ENCODE data around the gene ANKRD23. TPM values are rescaled to one million over a fixed set of nuclear protein-coding genes. Genes with fewer than 3 reads are reported as not detected.

The ANKRD23 gene
- total and polyA plus RNA-seq, 4 donors, result 2.6 to 14.4 (median 7.8) TPM

DNA sequence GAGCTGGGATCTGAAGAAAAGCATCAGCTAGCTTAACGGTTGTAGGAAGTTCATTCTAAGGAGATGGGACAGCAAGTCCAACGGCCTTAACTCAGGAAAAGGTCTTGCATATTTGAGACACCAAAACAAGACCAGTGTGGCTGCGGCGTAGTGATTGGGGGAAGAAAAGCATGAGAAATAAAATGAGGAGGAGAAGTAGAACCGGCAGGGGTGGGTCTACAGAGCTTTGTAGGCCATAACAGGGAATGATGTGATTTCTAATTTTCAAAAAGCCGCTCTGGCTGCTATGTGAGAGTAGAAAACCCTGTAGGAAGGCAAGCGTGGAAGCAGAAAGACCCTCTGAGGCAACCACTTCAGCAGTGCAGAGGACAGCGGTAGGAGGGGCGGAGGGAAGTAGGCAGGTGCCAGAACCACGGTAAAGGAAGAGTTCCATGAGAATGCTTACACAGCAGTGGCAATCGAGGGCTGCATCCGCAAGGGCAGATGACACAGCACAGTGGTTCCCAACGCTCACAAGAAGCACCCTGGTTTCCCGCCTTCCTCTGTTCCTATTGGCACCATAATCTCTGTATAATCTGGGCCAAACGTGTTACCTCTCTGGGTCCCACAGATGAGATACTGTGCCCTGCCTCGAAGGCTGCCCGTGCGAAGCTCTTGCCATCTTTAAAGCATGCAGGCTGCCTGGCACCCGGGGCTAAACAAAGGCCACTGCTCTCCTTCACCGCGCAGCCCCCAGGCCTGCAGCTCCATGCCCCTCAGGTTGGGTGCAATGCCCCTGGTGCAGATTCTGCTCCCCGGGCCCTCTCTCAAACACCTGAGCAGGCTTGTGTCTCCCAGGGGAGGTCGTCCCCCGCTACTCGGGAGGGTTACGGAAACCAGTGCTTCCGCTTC is 13.2 kb upstream of the ANKRD23 start:
- peak overlapping the region; percentile 75 for H3K27ac ChIP-seq (ENCODE audit: low read depth, low read length)
- H3K4me3 ChIP-seq (ENCODE audit: low read depth, low read length), result peak overlapping the region; percentile 84
- peak in 2 of 6 donors; percentile 61 to 82 for DNase-seq (ENCODE audit: low read depth in 4 of 6, low spot score in 6 of 6)
- no peaks in the 10 kb centered on the region for H3K9me3 ChIP-seq (ENCODE audit: control insufficient read depth, insufficient read depth, low read length)
- H3K36me3 ChIP-seq (ENCODE audit: control insufficient read depth, insufficient read depth, low read length), result peaks cover 53% of the 10 kb centered on the region
- WGBS (ENCODE audit: insufficient coverage), result 15% methylated on average over 27 of the region's 27 CpGs
- H3K27me3 ChIP-seq (ENCODE audit: control insufficient read depth, insufficient read depth, low read length), result no peaks in the 10 kb centered on the region
- H3K4me1 ChIP-seq (ENCODE audit: control insufficient read depth, insufficient read depth, low read length), result peaks cover 53% of the 10 kb centered on the region

- 96% methylated on average over 15 of the region's 15 CpGs for WGBS (ENCODE audit: insufficient coverage)
- H3K27me3 ChIP-seq (ENCODE audit: control insufficient read depth, insufficient read depth, low read length), result no peaks in the 10 kb centered on the region
- DNase-seq (ENCODE audit: low read depth in 4 of 6, low spot score in 6 of 6), result no peak
- H3K9me3 ChIP-seq (ENCODE audit: control insufficient read depth, insufficient read depth, low read length), result no peaks in the 10 kb centered on the region
- H3K4me1 ChIP-seq (ENCODE audit: control insufficient read depth, insufficient read depth, low read length), result peaks cover 17% of the 10 kb centered on the region
- no peak overlapping the region for H3K4me3 ChIP-seq (ENCODE audit: low read depth, low read length)
- H3K36me3 ChIP-seq (ENCODE audit: control insufficient read depth, insufficient read depth, low read length), result peaks cover 57% of the 10 kb centered on the region
- no peak overlapping the region for H3K27ac ChIP-seq (ENCODE audit: low read depth, low read length)
Measured at GRCh38 chr2:96853321-96853720, 9.5 kb upstream of the ANKRD23 start.

DNA sequence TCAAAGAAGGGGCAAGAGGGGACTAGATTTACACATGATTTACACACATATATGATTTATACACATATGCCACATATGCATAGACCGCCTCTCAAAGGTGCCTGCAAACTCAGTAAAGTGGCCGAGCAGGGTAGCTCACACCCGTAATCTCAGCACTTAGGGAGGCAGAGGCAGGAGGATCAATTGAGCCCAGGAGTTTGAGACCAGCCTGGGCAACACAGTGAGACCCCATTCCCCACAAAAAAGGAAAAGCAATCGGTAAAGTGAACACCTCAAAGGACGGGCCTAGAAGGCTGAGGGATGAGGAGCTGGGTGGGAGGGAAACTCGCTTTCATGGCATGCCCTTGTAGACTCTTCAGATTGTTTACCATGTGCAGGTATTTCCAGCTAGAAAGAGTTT is 8.8 kb upstream of the ANKRD23 start:
- 100% methylated on average over 4 of the region's 6 CpGs for WGBS (ENCODE audit: insufficient coverage)
- Histone ChIP-seq H3K36me3 (ENCODE audit: control insufficient read depth, insufficient read depth, low read length) (peaks cover 63% of the 10 kb centered on the region), H3K27ac (ENCODE audit: low read depth, low read length) (no peak overlapping the region), H3K4me3 (ENCODE audit: low read depth, low read length) (no peak overlapping the region), H3K4me1 (ENCODE audit: control insufficient read depth, insufficient read depth, low read length) (peaks cover 15% of the 10 kb centered on the region), H3K9me3 (ENCODE audit: control insufficient read depth, insufficient read depth, low read length) (no peaks in the 10 kb centered on the region), H3K27me3 (ENCODE audit: control insufficient read depth, insufficient read depth, low read length) (no peaks in the 10 kb centered on the region)
- DNase-seq (ENCODE audit: low read depth in 4 of 6, low spot score in 6 of 6), result no peak

GRCh38 chr2:96848264-96848663 is 4.4 kb upstream of the ANKRD23 start:
- WGBS (ENCODE audit: insufficient coverage), result 61% methylated on average over 9 of the region's 9 CpGs

DNA sequence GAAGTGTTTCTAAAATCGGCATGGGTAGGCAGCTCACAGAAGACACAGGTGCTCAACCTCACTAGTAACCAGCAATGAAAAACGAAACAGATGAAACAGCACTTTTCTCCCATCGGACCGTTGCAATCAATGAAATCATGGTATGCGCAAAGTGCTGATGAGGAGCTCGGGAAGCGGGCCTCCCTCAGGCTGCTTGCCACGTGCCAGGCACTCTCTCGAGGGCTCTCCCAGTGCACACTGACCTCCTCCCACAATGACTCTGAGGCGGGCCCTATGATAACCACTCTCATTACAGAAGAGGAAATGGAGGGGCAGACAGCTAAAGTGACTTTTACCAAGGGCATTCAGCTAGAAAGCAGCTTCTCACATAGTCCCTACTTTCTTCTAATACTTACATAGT is 3.8 kb upstream of the ANKRD23 start:
- Histone ChIP-seq H3K9me3 (ENCODE audit: control insufficient read depth, insufficient read depth, low read length) (no peaks in the 10 kb centered on the region), H3K27ac (ENCODE audit: low read depth, low read length) (no peak overlapping the region), H3K36me3 (ENCODE audit: control insufficient read depth, insufficient read depth, low read length) (peaks cover 90% of the 10 kb centered on the region), H3K27me3 (ENCODE audit: control insufficient read depth, insufficient read depth, low read length) (no peaks in the 10 kb centered on the region), H3K4me1 (ENCODE audit: control insufficient read depth, insufficient read depth, low read length) (no peaks in the 10 kb centered on the region), H3K4me3 (ENCODE audit: low read depth, low read length) (no peak overlapping the region)
- 79% methylated on average over 6 of the region's 10 CpGs for WGBS (ENCODE audit: insufficient coverage)
- no peak for DNase-seq (ENCODE audit: low read depth in 4 of 6, low spot score in 6 of 6)

More at GRCh38 chr2:96848264-96848663, 4.4 kb upstream of the ANKRD23 start:
- no peaks in the 10 kb centered on the region for H3K9me3 ChIP-seq (ENCODE audit: control insufficient read depth, insufficient read depth, low read length)
- H3K27ac ChIP-seq (ENCODE audit: low read depth, low read length), result no peak overlapping the region
- DNase-seq (ENCODE audit: low read depth in 4 of 6, low spot score in 6 of 6), result no peak
- H3K27me3 ChIP-seq (ENCODE audit: control insufficient read depth, insufficient read depth, low read length), result no peaks in the 10 kb centered on the region
- H3K36me3 ChIP-seq (ENCODE audit: control insufficient read depth, insufficient read depth, low read length), result peaks cover 87% of the 10 kb centered on the region
- H3K4me1 ChIP-seq (ENCODE audit: control insufficient read depth, insufficient read depth, low read length), result no peaks in the 10 kb centered on the region
- no peak overlapping the region for H3K4me3 ChIP-seq (ENCODE audit: low read depth, low read length)

- no peaks in the 10 kb centered on the region for H3K9me3 ChIP-seq (ENCODE audit: control insufficient read depth, insufficient read depth, low read length)
- peaks cover 90% of the 10 kb centered on the region for H3K36me3 ChIP-seq (ENCODE audit: control insufficient read depth, insufficient read depth, low read length)
- WGBS (ENCODE audit: insufficient coverage), result 93% methylated on average over 5 of the region's 5 CpGs
Measured at GRCh38 chr2:96846825-96847224, 3.0 kb upstream of the ANKRD23 start.

DNA sequence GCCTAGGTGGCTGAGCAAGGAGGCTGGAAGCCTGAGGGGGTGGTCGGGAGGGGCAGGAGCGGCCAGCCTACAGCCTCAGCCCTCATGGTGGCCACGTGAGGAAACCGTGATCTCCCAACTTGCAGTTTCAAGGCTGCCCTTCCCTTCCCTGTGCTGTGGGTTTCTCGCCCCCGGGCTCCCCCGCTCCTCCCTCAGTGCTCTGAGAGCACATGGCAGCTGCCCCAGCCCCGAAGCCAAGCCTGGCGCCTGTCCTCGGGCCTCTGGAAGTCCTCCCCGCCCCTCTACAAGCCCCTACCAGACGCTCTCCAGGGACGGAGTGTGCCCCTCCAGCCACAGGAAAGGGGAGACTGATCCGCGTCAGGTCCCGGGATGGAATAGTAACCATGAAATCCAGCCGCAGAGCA is 586 bp upstream of the ANKRD23 start:
- Histone ChIP-seq H3K4me3 (ENCODE audit: low read depth, low read length) (no peak overlapping the region), H3K9me3 (ENCODE audit: control insufficient read depth, insufficient read depth, low read length) (no peaks in the 10 kb centered on the region), H3K36me3 (ENCODE audit: control insufficient read depth, insufficient read depth, low read length) (peaks cover 86% of the 10 kb centered on the region), H3K27ac (ENCODE audit: low read depth, low read length) (no peak overlapping the region), H3K4me1 (ENCODE audit: control insufficient read depth, insufficient read depth, low read length) (peaks cover 8% of the 10 kb centered on the region), H3K27me3 (ENCODE audit: control insufficient read depth, insufficient read depth, low read length) (no peaks in the 10 kb centered on the region)
- no peak for DNase-seq (ENCODE audit: low read depth in 4 of 6, low spot score in 6 of 6)
- WGBS (ENCODE audit: insufficient coverage), result 72% methylated on average over 11 of the region's 17 CpGs

More at GRCh38 chr2:96846825-96847224, 3.0 kb upstream of the ANKRD23 start:
- H3K4me1 ChIP-seq (ENCODE audit: control insufficient read depth, insufficient read depth, low read length), result no peaks in the 10 kb centered on the region
- DNase-seq (ENCODE audit: low read depth in 4 of 6, low spot score in 6 of 6), result no peak
- H3K27ac ChIP-seq (ENCODE audit: low read depth, low read length), result no peak overlapping the region
- no peaks in the 10 kb centered on the region for H3K27me3 ChIP-seq (ENCODE audit: control insufficient read depth, insufficient read depth, low read length)
- H3K4me3 ChIP-seq (ENCODE audit: low read depth, low read length), result no peak overlapping the region

DNA sequence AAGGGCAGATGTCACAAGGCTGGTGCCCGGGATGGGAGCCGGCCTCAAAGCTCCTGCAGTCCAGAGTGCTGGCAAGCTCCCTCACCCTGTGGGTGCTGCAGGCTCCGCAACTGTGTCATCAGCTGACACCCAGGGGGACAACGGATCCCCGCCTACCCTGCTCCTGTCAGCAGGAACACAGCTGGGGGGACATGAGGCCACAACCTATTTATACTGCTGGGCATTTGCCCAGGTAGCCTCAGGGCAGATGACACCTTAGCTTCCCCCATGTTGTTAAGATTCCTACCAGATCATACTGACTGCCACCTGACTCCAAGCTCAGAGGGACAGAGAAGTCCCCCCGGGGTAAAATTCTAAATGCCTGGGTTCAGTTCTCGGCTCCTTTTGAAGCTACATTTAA is 1.2 kb downstream of the ANKRD23 start:
- no peak for DNase-seq (ENCODE audit: low read depth in 4 of 6, low spot score in 6 of 6)
- H3K36me3 ChIP-seq (ENCODE audit: control insufficient read depth, insufficient read depth, low read length), result peaks cover 87% of the 10 kb centered on the region
- H3K27me3 ChIP-seq (ENCODE audit: control insufficient read depth, insufficient read depth, low read length), result no peaks in the 10 kb centered on the region
- 90% methylated on average over 7 of the region's 7 CpGs for whole genome bisulfite sequencing (ENCODE audit: insufficient coverage)
- H3K4me1 ChIP-seq (ENCODE audit: control insufficient read depth, insufficient read depth, low read length), result peaks cover 13% of the 10 kb centered on the region
- no peak overlapping the region for H3K4me3 ChIP-seq (ENCODE audit: low read depth, low read length)
- H3K9me3 ChIP-seq (ENCODE audit: control insufficient read depth, insufficient read depth, low read length), result no peaks in the 10 kb centered on the region
- no peak overlapping the region for H3K27ac ChIP-seq (ENCODE audit: low read depth, low read length)

GRCh38 chr2:96841701-96842495 is 1.9 kb downstream of the ANKRD23 start:
- H3K27me3 ChIP-seq (ENCODE audit: control insufficient read depth, insufficient read depth, low read length), result no peaks in the 10 kb centered on the region
- H3K4me3 ChIP-seq (ENCODE audit: low read depth, low read length), result no peak overlapping the region
- DNase-seq (ENCODE audit: low read depth in 4 of 6, low spot score in 6 of 6), result no peak
- H3K9me3 ChIP-seq (ENCODE audit: control insufficient read depth, insufficient read depth, low read length), result no peaks in the 10 kb centered on the region
- peaks cover 85% of the 10 kb centered on the region for H3K36me3 ChIP-seq (ENCODE audit: control insufficient read depth, insufficient read depth, low read length)
- peaks cover 13% of the 10 kb centered on the region for H3K4me1 ChIP-seq (ENCODE audit: control insufficient read depth, insufficient read depth, low read length)
- WGBS (ENCODE audit: insufficient coverage), result 81% methylated on average over 11 of the region's 16 CpGs
- H3K27ac ChIP-seq (ENCODE audit: low read depth, low read length), result no peak overlapping the region

Data from spinal cord (tissue), 10 donors.